Panc1 (cell line): ENCODE results near the gene LTC4S. TPM values are rescaled to one million over a fixed set of nuclear protein-coding genes. Genes with fewer than 3 reads are reported as not detected.

Source experiments
- ATAC-seq: fragments of 200-7000 bp; cut with Tn5 transposase; 2 replicates; pipeline ENCODE4 v1.9.1; 2020; ENCODE audit warnings: mild to moderate bottlenecking, moderate library complexity
- BruUV-seq: library from RNA; stranded (reverse); fragments of 400-500 nt; replicated peaks from 2 replicates; lab custom pipeline; 2021; lab: Mats Ljungman, UMichigan
- CTCF ChIA-PET: fragments of 300-600 bp; sonication (Branson Sonifier 250); formaldehyde crosslinking; loops from one replicate; lab custom pipeline; 2022; ENCODE audit warnings: antibody characterized with exemption; lab: Charles Lee
- POLR2A ChIA-PET: fragments of 300-600 bp; sonication (Branson Sonifier 250); formaldehyde crosslinking; loops from one replicate; lab custom pipeline; 2022; ENCODE audit warnings: antibody characterized with exemption; lab: Charles Lee
- DNase-seq: peaks from one replicate; pipeline ENCODE4 v3.0.0-alpha.2; 2010; ENCODE audit warnings: low read depth, low spot score
- H3K27ac ChIP-seq: 2 replicates; pipeline ENCODE4 v1.5.1; 2011; ENCODE audit warnings: mild to moderate bottlenecking, low read length, inconsistent platforms
- H3K27me3 ChIP-seq: fragments of 200-500 bp; sonication (Bioruptor generic); 2 replicates; pipeline ENCODE4 v1.6.0; 2014; ENCODE audit warnings: low read length, inconsistent platforms; ENCODE audit not compliant: control insufficient read depth, insufficient read depth
- H3K36me3 ChIP-seq: fragments of 200-500 bp; sonication (Bioruptor generic); 2 replicates; pipeline ENCODE4 v1.5.1; 2014; ENCODE audit warnings: inconsistent platforms, mild to moderate bottlenecking, low read length, moderate library complexity; ENCODE audit not compliant: control insufficient read depth, insufficient read depth
- H3K4me1 ChIP-seq: 2 replicates; pipeline ENCODE4 v1.5.1; 2011; ENCODE audit warnings: inconsistent platforms, mild to moderate bottlenecking, low read length, moderate library complexity; ENCODE audit not compliant: control insufficient read depth, insufficient read depth
- H3K4me3 ChIP-seq, 2 experiments: 2 replicates each; pipeline ENCODE4 v1.5.1; 2011 to 2012; ENCODE audit warnings: low read depth in 2 of 2, low read length in 2 of 2, mild to moderate bottlenecking in 2 of 2, inconsistent platforms in 1 of 2, moderate library complexity in 1 of 2
- H3K9me3 ChIP-seq: fragments of 200-500 bp; sonication (Bioruptor generic); 2 replicates; pipeline ENCODE4 v1.5.1; 2014; ENCODE audit warnings: low read depth, mild to moderate bottlenecking, inconsistent platforms, low read length, moderate library complexity; ENCODE audit not compliant: control insufficient read depth, insufficient read depth
- POLR2AphosphoS5 ChIP-seq: IDR thresholded peaks from 2 replicates; pipeline ENCODE4 v1.6.1; 2012; ENCODE audit warnings: mild to moderate bottlenecking, low read depth, low read length, moderate library complexity
- SIN3A ChIP-seq: IDR thresholded peaks from 2 replicates; pipeline ENCODE4 v1.6.1; 2012; ENCODE audit warnings: low read depth, mild to moderate bottlenecking, low read length, moderate library complexity, borderline replicate concordance; ENCODE audit not compliant: insufficient read depth
- TCF7L2 ChIP-seq: IDR thresholded peaks from 2 replicates; pipeline ENCODE4 v1.6.1; 2011; ENCODE audit warnings: mild to moderate bottlenecking, low read depth, low read length, inconsistent platforms
- in situ Hi-C: cut with HindIII; loops from 2 replicates; pipeline ENCODE4 v1.10.0; 2016; ENCODE audit warnings: low sequenced_read_pairs, low pct_unique_long_range_greater_than_20kb
- intact Hi-C: fragments of 100-400 bp; cut with micrococcal nuclease; formaldehyde crosslinking; loops from one replicate; pipeline ENCODE4 v1.10.0; 2022; ENCODE audit not compliant: unreplicated experiment
- total RNA-seq: library from RNA; stranded (reverse); gene quantifications from one replicate; pipeline ENCODE4 v1.2.1, GENCODE V29; 2021; ENCODE audit not compliant: unreplicated experiment
- TF ChIP-seq, protein P1 (sequence below), 2 experiments: IDR thresholded peaks; 2 replicates each; pipeline ENCODE4 v1.6.1; 2011 to 2012; ENCODE audit warnings: low read depth in 2 of 2, control low read depth in 1 of 2, low read length in 1 of 2, mild to moderate bottlenecking in 1 of 2, moderate library complexity in 1 of 2; ENCODE audit not compliant: insufficient read depth in 1 of 2
- TF ChIP-seq, protein P2 (sequence below): fragments of 450-650 bp; IDR thresholded peaks from 2 replicates; pipeline ENCODE4 v1.5.1; 2017; ENCODE audit warnings: mild to moderate bottlenecking

LTC4S gene
- total RNA-seq, 1 experiment from 2014 or later: 0.69 TPM

DNA sequence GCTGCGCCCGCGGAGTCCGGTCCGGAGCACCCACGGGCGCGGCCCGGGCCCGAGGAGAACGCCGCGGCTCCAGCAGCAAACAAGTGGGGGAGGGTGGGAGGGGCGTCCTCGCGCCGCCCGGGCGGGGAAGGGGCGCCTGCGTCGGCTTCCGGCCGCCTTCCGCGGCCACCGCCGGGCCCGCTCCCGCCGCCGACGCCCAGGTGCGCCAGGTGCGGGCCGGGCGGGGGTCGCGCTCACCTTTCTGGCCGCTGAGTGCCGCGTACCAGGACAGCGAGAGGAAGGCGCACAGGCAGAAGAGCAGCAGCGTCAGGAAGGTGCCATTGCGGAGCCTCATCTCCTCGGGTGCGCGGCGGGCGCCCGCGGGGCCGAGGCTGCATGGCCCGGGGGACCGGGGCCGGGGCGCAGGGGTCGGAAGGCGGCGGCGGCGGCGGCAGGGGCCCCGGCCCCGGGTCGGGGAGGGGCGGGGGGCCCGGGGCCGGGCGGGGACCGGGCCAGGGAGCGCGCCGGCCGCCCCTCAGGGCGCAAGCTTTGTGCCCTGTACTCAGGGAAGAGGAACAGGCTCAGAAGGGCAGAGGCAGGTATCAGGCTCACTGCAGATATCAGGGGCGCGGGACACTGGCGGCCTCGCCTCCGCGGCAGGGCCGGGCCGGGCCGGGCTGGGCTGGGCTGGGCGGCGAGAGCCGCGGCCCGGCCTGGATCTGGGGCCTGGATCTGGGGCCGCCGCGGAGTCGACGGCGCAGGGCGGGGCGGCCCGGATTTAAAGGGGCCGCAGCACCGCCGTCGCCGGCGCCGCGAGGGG lies 12.7 kb downstream of the LTC4S start, which contains the start of gene MGAT4B:
MGAT4B (minus strand) TSS at position 617 of the 799 bp plus-strand sequence; CDS start at position 334, 283 bp downstream.
- no TSS peak for BruUV-seq
- Histone ChIP-seq H3K27ac (peak within 1 kb of the TSS; percentile 86), H3K9me3 (no peaks in the 10 kb centered on the region), H3K36me3 (peaks cover 4% of the 10 kb centered on the region; the same call in 1 of the 2 replicates), H3K27me3 (no peaks in the 10 kb centered on the region), H3K4me3 (peak within 1 kb of the TSS; percentile 60 to 79), H3K4me1 (peaks cover 30% of the 10 kb centered on the region)
- in situ Hi-C loops (no loop called here), intact Hi-C loops (no loop called here)
- POLR2A ChIA-PET: interaction anchor here (1.1 to 1.2 kb wide), 2 partner anchors 19 to 1182 kb away, joined by 3 read pairs; no protein-coding TSS in a partner anchor
- DNase-seq: no peak
- ATAC-seq: peak; percentile 78
- TF ChIP-seq TCF7L2: no peak
- TF ChIP-seq SIN3A: peak; percentile 67; the same call in 1 of the 2 replicates
- CTCF ChIA-PET: no interaction called here

DNA sequence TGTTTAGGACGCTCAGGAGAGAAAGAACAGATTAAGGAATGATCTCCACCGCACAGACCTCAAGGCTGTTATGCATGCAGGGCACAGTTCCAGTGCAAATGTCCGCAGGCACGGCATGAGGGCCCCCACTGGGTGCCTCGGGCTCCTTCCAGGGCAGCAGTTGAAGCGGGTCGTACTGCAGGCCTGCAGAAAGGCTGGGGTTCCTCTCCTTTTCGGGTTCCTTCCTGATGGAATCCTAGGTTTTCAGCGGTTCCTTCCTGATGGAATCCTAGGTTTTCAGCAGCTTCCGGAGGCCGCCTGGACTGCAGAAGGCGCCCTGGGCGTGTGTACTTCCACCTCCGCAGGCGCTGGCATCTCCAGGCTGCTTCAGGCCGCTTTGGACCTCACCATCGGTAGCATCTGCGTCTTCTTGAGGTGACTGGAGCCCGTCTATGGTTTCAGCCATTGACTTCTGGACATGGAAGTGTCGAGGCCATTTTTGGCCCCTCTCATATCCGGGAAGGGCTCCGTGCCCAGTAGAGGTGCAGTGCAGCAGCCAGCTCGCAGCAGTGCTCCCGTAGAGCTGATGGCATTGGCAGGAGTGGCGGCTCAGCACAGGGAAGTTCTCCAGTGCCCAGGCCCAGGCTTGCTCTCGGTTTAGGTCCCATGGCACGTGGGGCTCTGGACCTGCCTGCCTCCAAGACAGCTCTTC lies 18.5 kb downstream of the LTC4S start:
- no TSS peak for BruUV-seq
- Histone ChIP-seq H3K4me3 (no peak overlapping the region), H3K36me3 (no peaks in the 10 kb centered on the region; the same call in 1 of the 2 replicates), H3K9me3 (no peaks in the 10 kb centered on the region), H3K27ac (no peak overlapping the region), H3K27me3 (no peaks in the 10 kb centered on the region), H3K4me1 (peaks cover under 1% of the 10 kb centered on the region)
- TF ChIP-seq, protein P1, sequence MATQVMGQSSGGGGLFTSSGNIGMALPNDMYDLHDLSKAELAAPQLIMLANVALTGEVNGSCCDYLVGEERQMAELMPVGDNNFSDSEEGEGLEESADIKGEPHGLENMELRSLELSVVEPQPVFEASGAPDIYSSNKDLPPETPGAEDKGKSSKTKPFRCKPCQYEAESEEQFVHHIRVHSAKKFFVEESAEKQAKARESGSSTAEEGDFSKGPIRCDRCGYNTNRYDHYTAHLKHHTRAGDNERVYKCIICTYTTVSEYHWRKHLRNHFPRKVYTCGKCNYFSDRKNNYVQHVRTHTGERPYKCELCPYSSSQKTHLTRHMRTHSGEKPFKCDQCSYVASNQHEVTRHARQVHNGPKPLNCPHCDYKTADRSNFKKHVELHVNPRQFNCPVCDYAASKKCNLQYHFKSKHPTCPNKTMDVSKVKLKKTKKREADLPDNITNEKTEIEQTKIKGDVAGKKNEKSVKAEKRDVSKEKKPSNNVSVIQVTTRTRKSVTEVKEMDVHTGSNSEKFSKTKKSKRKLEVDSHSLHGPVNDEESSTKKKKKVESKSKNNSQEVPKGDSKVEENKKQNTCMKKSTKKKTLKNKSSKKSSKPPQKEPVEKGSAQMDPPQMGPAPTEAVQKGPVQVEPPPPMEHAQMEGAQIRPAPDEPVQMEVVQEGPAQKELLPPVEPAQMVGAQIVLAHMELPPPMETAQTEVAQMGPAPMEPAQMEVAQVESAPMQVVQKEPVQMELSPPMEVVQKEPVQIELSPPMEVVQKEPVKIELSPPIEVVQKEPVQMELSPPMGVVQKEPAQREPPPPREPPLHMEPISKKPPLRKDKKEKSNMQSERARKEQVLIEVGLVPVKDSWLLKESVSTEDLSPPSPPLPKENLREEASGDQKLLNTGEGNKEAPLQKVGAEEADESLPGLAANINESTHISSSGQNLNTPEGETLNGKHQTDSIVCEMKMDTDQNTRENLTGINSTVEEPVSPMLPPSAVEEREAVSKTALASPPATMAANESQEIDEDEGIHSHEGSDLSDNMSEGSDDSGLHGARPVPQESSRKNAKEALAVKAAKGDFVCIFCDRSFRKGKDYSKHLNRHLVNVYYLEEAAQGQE (IDR thresholded peaks at IDR 0.05; ENCODE audit: insufficient read depth in 1 of 2, low read depth in 2 of 2, low read length in 1 of 2): no peak
- no peak for TF ChIP-seq SIN3A
- TF ChIP-seq TCF7L2: no peak
- TF ChIP-seq, protein P2, sequence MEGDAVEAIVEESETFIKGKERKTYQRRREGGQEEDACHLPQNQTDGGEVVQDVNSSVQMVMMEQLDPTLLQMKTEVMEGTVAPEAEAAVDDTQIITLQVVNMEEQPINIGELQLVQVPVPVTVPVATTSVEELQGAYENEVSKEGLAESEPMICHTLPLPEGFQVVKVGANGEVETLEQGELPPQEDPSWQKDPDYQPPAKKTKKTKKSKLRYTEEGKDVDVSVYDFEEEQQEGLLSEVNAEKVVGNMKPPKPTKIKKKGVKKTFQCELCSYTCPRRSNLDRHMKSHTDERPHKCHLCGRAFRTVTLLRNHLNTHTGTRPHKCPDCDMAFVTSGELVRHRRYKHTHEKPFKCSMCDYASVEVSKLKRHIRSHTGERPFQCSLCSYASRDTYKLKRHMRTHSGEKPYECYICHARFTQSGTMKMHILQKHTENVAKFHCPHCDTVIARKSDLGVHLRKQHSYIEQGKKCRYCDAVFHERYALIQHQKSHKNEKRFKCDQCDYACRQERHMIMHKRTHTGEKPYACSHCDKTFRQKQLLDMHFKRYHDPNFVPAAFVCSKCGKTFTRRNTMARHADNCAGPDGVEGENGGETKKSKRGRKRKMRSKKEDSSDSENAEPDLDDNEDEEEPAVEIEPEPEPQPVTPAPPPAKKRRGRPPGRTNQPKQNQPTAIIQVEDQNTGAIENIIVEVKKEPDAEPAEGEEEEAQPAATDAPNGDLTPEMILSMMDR: no peak
- no peak for TF ChIP-seq POLR2AphosphoS5
- in situ Hi-C loops: no loop called here
- DNase-seq: no peak
- intact Hi-C loops: no loop called here
- ChIA-PET CTCF (no interaction called here), POLR2A (interaction anchor here (0.7 kb wide), 1 partner anchor 10 kb away, joined by 5 read pairs; no protein-coding TSS in a partner anchor)
- no peak for ATAC-seq
